ENCODE data around the gene PRKAA2.

Gene PRKAA2

GRCh38 chr1:56639211-56639610 lies 5.9 kb upstream of the PRKAA2 start:
- TF ChIP-seq TAF1 (IDR thresholded peaks at IDR 0.05; ENCODE audit: borderline replicate concordance, insufficient read depth, low read length): no peak
- no peak for TF ChIP-seq REST (IDR thresholded peaks at IDR 0.05; ENCODE audit: insufficient read depth in 1 of 2, low read depth in 2 of 2, low read length in 2 of 2)

GRCh38 chr1:56643661-56644060 lies 1.5 kb upstream of the PRKAA2 start:
- TF ChIP-seq REST (IDR thresholded peaks at IDR 0.05; ENCODE audit: insufficient read depth in 1 of 2, low read depth in 2 of 2, low read length in 2 of 2): no peak
- no peak for TF ChIP-seq SIN3A (IDR thresholded peaks at IDR 0.05; ENCODE audit: borderline replicate concordance, insufficient read depth, low read length)
- no peak for TF ChIP-seq TAF1 (IDR thresholded peaks at IDR 0.05; ENCODE audit: borderline replicate concordance, insufficient read depth, low read length)
- TF ChIP-seq POLR2AphosphoS5 (IDR thresholded peaks at IDR 0.05; ENCODE audit: low read depth, low read length): no peak
- no peak for TF ChIP-seq FOXP2 (optimal IDR thresholded peaks at IDR 0.05; ENCODE audit: borderline replicate concordance, extremely low read depth, extremely low read length, insufficient read depth)

- no peak for TF ChIP-seq REST (IDR thresholded peaks at IDR 0.05; ENCODE audit: insufficient read depth in 1 of 2, low read depth in 2 of 2, low read length in 2 of 2)
- TF ChIP-seq FOXP2 (optimal IDR thresholded peaks at IDR 0.05; ENCODE audit: borderline replicate concordance, extremely low read depth, extremely low read length, insufficient read depth): no peak
- TF ChIP-seq TAF1 (IDR thresholded peaks at IDR 0.05; ENCODE audit: borderline replicate concordance, insufficient read depth, low read length): no peak
- no peak for TF ChIP-seq POLR2AphosphoS5 (IDR thresholded peaks at IDR 0.05; ENCODE audit: low read depth, low read length)
- TF ChIP-seq SIN3A (IDR thresholded peaks at IDR 0.05; ENCODE audit: borderline replicate concordance, insufficient read depth, low read length): no peak
Observed at GRCh38 chr1:56644064-56644918, 823 bp upstream of the PRKAA2 start.

GRCh38 chr1:56645677-56646305 lies 677 bp downstream of the PRKAA2 start:
- no peak for TF ChIP-seq TAF1 (IDR thresholded peaks at IDR 0.05; ENCODE audit: borderline replicate concordance, insufficient read depth, low read length)
- no peak for TF ChIP-seq POLR2AphosphoS5 (IDR thresholded peaks at IDR 0.05; ENCODE audit: low read depth, low read length)
- no peak for TF ChIP-seq SIN3A (IDR thresholded peaks at IDR 0.05; ENCODE audit: borderline replicate concordance, insufficient read depth, low read length)
- TF ChIP-seq REST (IDR thresholded peaks at IDR 0.05; ENCODE audit: insufficient read depth in 1 of 2, low read depth in 2 of 2, low read length in 2 of 2): no peak
- no peak for TF ChIP-seq FOXP2 (optimal IDR thresholded peaks at IDR 0.05; ENCODE audit: borderline replicate concordance, extremely low read depth, extremely low read length, insufficient read depth)

All from PFSK-1 (cell line).